HCT116 (cell line): ENCODE results near the gene ECSCR. TPM values are rescaled to one million over a fixed set of nuclear protein-coding genes. Genes with fewer than 3 reads are reported as not detected.

Experiments
- ATAC-seq: fragments of 200-7000 bp; cut with Tn5 transposase; 2 replicates; pipeline ENCODE4 v1.9.1; 2020; ENCODE audit warnings: mild to moderate bottlenecking, moderate library complexity
- BruUV-seq: library from RNA; stranded (reverse); fragments of 400-500 nt; replicated peaks from 2 replicates; lab custom pipeline; 2021; lab: Mats Ljungman, UMichigan
- CTCF ChIA-PET: fragments of 300-600 bp; sonication (Branson Sonifier 250); formaldehyde crosslinking; loops from one replicate; lab custom pipeline; 2021; ENCODE audit warnings: antibody characterized with exemption; lab: Charles Lee
- POLR2A ChIA-PET: fragments of 300-600, 350-600 bp; sonication (Branson Sonifier 250); formaldehyde crosslinking; loops from one replicate; lab custom pipeline; 2021; ENCODE audit warnings: antibody characterized with exemption; lab: Charles Lee
- RAD21 ChIA-PET, 2 experiments: fragments of 300-600 bp; sonication (Branson Sonifier 250); formaldehyde crosslinking; loops; one replicate each; lab custom pipeline; 2023; ENCODE audit warnings: low total read pairs in 2 of 2; ENCODE audit not compliant: uncharacterized antibody in 2 of 2, unreplicated experiment in 2 of 2, low non-redundant PET in 1 of 2; lab: Charles Lee
- DNase-seq: peaks from one replicate; pipeline ENCODE4 v3.0.0-alpha.2; 2010; ENCODE audit warnings: low read depth, low spot score
- H2AFZ ChIP-seq: fragments of 200-600 bp; shearing (Covaris generic), sonication (generic); 2 replicates; pipeline ENCODE4 v1.6.1; 2017; ENCODE audit warnings: low read depth, mixed run types, mixed read lengths, antibody characterized with exemption, low read length; ENCODE audit not compliant: poor library complexity, severe bottlenecking
- H3K27ac ChIP-seq: 2 replicates; pipeline ENCODE4 v1.5.1; 2012; ENCODE audit warnings: low read depth, low read length
- H3K27me3 ChIP-seq: fragments of 200-600 bp; sonication (generic); 2 replicates; pipeline ENCODE4 v1.6.1; 2016; ENCODE audit warnings: mixed run types, low read length, mixed read lengths; ENCODE audit not compliant: insufficient read depth
- H3K36me3 ChIP-seq, 2 experiments: fragments of 200-500 bp in 1 of 2; fragments of 200-600 bp in 1 of 2; sonication (Bioruptor generic) in 1 of 2; sonication (generic) in 1 of 2; 2 replicates each; pipeline versions ENCODE4 v1.5.1 to v1.6.1; 2014 to 2016; ENCODE audit warnings: low read length in 2 of 2, inconsistent platforms in 1 of 2, mixed read lengths in 1 of 2, mixed run types in 1 of 2; ENCODE audit not compliant: insufficient read depth in 2 of 2, control insufficient read depth in 1 of 2
- H3K4me1 ChIP-seq, 2 experiments: fragments of 200-600 bp in 1 of 2; sonication (generic) in 1 of 2; 2 replicates each; pipeline versions ENCODE4 v1.5.1 to v1.6.1; 2012 to 2017; ENCODE audit warnings: low read length in 2 of 2, inconsistent platforms in 1 of 2, mild to moderate bottlenecking in 1 of 2, mixed read lengths in 1 of 2, mixed run types in 1 of 2, moderate library complexity in 1 of 2; ENCODE audit not compliant: insufficient read depth in 2 of 2, control insufficient read depth in 1 of 2
- H3K4me2 ChIP-seq: fragments of 200-600 bp; sonication (generic); 2 replicates; pipeline ENCODE4 v1.6.1; 2017; ENCODE audit warnings: mixed run types, low read length, mixed read lengths
- H3K4me3 ChIP-seq, 2 experiments: fragments of 200-600 bp in 1 of 2; sonication (generic) in 1 of 2; replicated peaks in 1 of 2; 2 replicates each; pipeline ENCODE4 v1.5.1; 2011 to 2016; ENCODE audit warnings: low read length in 2 of 2, control low read depth in 1 of 2, low read depth in 1 of 2, mild to moderate bottlenecking in 1 of 2, mixed read lengths in 1 of 2, mixed run types in 1 of 2
- H3K79me2 ChIP-seq: fragments of 200-600 bp; sonication (generic); 2 replicates; pipeline ENCODE4 v1.6.1; 2017; ENCODE audit warnings: mild to moderate bottlenecking, mixed run types, low read length, moderate library complexity, mixed read lengths; ENCODE audit not compliant: insufficient read depth
- H3K9ac ChIP-seq: fragments of 200-600 bp; sonication (generic); 2 replicates; pipeline ENCODE4 v1.6.1; 2016; ENCODE audit warnings: low read length, mixed read lengths
- H3K9me2 ChIP-seq: fragments of 200-600 bp; sonication (generic), shearing (Covaris generic); 2 replicates; pipeline ENCODE4 v1.6.1; 2017; ENCODE audit warnings: mixed run types, mild to moderate bottlenecking, moderate library complexity; ENCODE audit not compliant: insufficient read depth
- H3K9me3 ChIP-seq, 2 experiments: fragments of 200-500 bp in 1 of 2; fragments of 200-600 bp in 1 of 2; sonication (Bioruptor generic) in 1 of 2; sonication (generic) in 1 of 2; 2 replicates each; pipeline ENCODE4 v1.6.1; 2014 to 2017; ENCODE audit warnings: low read length in 2 of 2, mixed read lengths in 2 of 2, inconsistent platforms in 1 of 2, low read depth in 1 of 2, mild to moderate bottlenecking in 1 of 2, mixed run types in 1 of 2, moderate library complexity in 1 of 2; ENCODE audit not compliant: control insufficient read depth in 1 of 2, insufficient read depth in 1 of 2
- H4K20me1 ChIP-seq: fragments of 200-600 bp; sonication (generic), shearing (Covaris generic); 2 replicates; pipeline ENCODE4 v1.6.1; 2017; ENCODE audit warnings: mixed run types, mild to moderate bottlenecking, moderate library complexity; ENCODE audit not compliant: insufficient read depth
- CBX3 ChIP-seq: IDR thresholded peaks from 2 replicates; pipeline ENCODE4 v1.6.1; 2012; ENCODE audit warnings: low read depth
- EGR1 ChIP-seq: IDR thresholded peaks from 2 replicates; pipeline ENCODE4 v1.6.1; 2012; ENCODE audit warnings: low read depth
- EZH2 ChIP-seq: fragments of 200-600 bp; sonication (generic); IDR thresholded peaks from 2 replicates; pipeline ENCODE4 v1.6.1; 2017; ENCODE audit warnings: antibody characterized with exemption, mixed run types
- intact Hi-C: fragments of 100-400 bp; cut with micrococcal nuclease; formaldehyde crosslinking; loops from 2 replicates; pipeline ENCODE4 v1.10.0; 2022
- total RNA-seq: library from RNA; stranded (reverse); gene quantifications from one replicate; pipeline ENCODE4 v1.2.1, GENCODE V29; 2021; ENCODE audit not compliant: unreplicated experiment

The ECSCR gene
- total RNA-seq, 1 experiment from 2014 or later = not detected

DNA sequence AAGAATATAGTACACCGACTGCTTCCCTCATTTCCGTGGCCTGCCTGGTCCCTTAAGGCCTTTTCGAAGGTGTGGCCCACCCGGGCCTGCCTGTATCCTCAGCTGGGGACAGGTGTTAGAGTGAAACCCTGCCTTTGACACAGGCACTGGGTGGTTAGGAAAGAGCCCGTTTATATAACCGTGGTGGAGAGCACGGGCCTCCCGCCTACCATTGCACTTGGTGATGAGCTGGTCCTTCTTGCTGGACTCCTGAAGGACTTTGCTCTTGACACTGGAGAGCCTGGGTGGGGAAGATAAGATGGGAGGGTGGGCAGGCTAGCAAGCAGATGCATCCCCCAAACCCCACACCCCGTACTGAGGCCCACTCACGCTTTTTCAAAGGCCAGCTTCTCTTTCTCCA, 61.0 kb downstream of the ECSCR start:
- Histone ChIP-seq H3K4me1 (peaks cover 11 to 24% of the 10 kb centered on the region in 2 experiments), H3K9me3 (no peaks in the 10 kb centered on the region), H3K9me2 (no peaks in the 10 kb centered on the region), H3K4me2 (no peak overlapping the region), H3K27ac (no peak overlapping the region), H3K36me3 (no peaks in the 10 kb centered on the region), H4K20me1 (no peaks in the 10 kb centered on the region), H3K9ac (no peak overlapping the region), H3K4me3 (no peak overlapping the region), H2AFZ (no peak overlapping the region), H3K27me3 (no peaks in the 10 kb centered on the region), H3K79me2 (no peaks in the 10 kb centered on the region)
- ATAC-seq (no peak), DNase-seq (no peak)
- POLR2A ChIA-PET = no interaction called here
- TF ChIP-seq CBX3 (no peak), EZH2 (no peak), EGR1 (no peak)
- intact Hi-C loops = no loop called here
- BruUV-seq = no TSS peak
- RAD21 ChIA-PET = no interaction called here
- CTCF ChIA-PET = interaction anchor here (1.3 kb wide), 1 partner anchor 9 kb away, joined by 10 read pairs; no protein-coding TSS in a partner anchor

GRCh38 chr5:139399501-139400121, 62.9 kb downstream of the ECSCR start:
- no peak for TF ChIP-seq EGR1
- no peaks in the 10 kb centered on the region for H4K20me1 ChIP-seq
- no peak overlapping the region for H2AFZ ChIP-seq
- intact Hi-C loops = no loop called here
- no peaks in the 10 kb centered on the region for H3K79me2 ChIP-seq
- ChIA-PET CTCF (no interaction called here), POLR2A (no interaction called here), RAD21 (no interaction called here)
- no peak overlapping the region for H3K4me2 ChIP-seq
- BruUV-seq = no TSS peak
- no peak overlapping the region for H3K27ac ChIP-seq
- peaks cover 10 to 36% of the 10 kb centered on the region in 2 experiments for H3K4me1 ChIP-seq
- H3K9me3 ChIP-seq = no peaks in the 10 kb centered on the region
- no peak overlapping the region for H3K4me3 ChIP-seq
- no peaks in the 10 kb centered on the region for H3K9me2 ChIP-seq
- H3K36me3 ChIP-seq = no peaks in the 10 kb centered on the region
- H3K27me3 ChIP-seq = no peaks in the 10 kb centered on the region
- no peak overlapping the region for H3K9ac ChIP-seq
- DNase-seq (no peak), ATAC-seq (no peak)

Other genes with a start within 250 kb of the ECSCR start
- 123 TPM for gene MATR3, start 169.0 kb downstream of the ECSCR start, total RNA-seq
- 108 TPM for gene PAIP2, start 120.9 kb downstream of the ECSCR start, total RNA-seq
- not detected for gene SLC23A1, start 79.4 kb downstream of the ECSCR start, total RNA-seq
- gene MZB1, start 72.8 kb downstream of the ECSCR start, total RNA-seq = 0.81 TPM
- 1.7 TPM for gene PROB1, start 67.6 kb downstream of the ECSCR start, total RNA-seq
- 3.1 TPM for gene SPATA24, start 58.7 kb downstream of the ECSCR start, total RNA-seq
- 5.7 TPM for gene DNAJC18, start 23.2 kb downstream of the ECSCR start, total RNA-seq
- not detected for gene SMIM33, start 8.3 kb upstream of the ECSCR start, total RNA-seq
- 17.7 TPM for gene STING1, start 20.0 kb upstream of the ECSCR start, total RNA-seq
- 140 TPM for gene UBE2D2, start 98.6 kb upstream of the ECSCR start, total RNA-seq
- 43.1 TPM for gene CXXC5, start 185.6 kb upstream of the ECSCR start, total RNA-seq